ENCODE measurements around the gene SLC35G3. TPM values are rescaled to one million over a fixed set of nuclear protein-coding genes. Genes with fewer than 3 reads are reported as not detected.
"Not testable (repeated sequence)": the region's sequence is repeated elsewhere in the genome, so short reads cannot be mapped to it uniquely, and the experiment has no call there.

Gene SLC35G3
- not detected in 2 replicates for polyA plus RNA-seq
- not detected in 2 replicates for polyA minus RNA-seq

GRCh38 chr17:35194001-35194400 is at the start of gene SLC35G3:
SLC35G3 (minus strand) TSS chr17:35194393; CDS start chr17:35194307, 86 bp downstream.
- not testable (repeated sequence) for H4K20me1 ChIP-seq (ENCODE audit: insufficient read depth); H3K4me3 ChIP-seq (ENCODE audit: low read length); H3K27ac ChIP-seq (ENCODE audit: low read length); H3F3A ChIP-seq (ENCODE audit: insufficient read depth, low read length, poor library complexity, severe bottlenecking); H3K79me2 ChIP-seq (replicated peaks; ENCODE audit: insufficient read depth, low read length); H3K9me2 ChIP-seq (ENCODE audit: insufficient read depth, low read length); H3K9me3 ChIP-seq (ENCODE audit: low read length); H3K27me3 ChIP-seq (ENCODE audit: insufficient read depth, low read depth, low read length); H3K9ac ChIP-seq (ENCODE audit: low read length); H3K4me2 ChIP-seq (ENCODE audit: low read length); H2AFZ ChIP-seq (ENCODE audit: low read depth, low read length); H3K36me3 ChIP-seq (ENCODE audit: insufficient read depth, low read length)

- no peak for TF ChIP-seq POLR2AphosphoS5 (IDR thresholded peaks at IDR 0.05)
- Histone ChIP-seq H2AFZ (ENCODE audit: low read depth, low read length) (peak overlapping the region; percentile 65), H3K27me3 (ENCODE audit: insufficient read depth, low read depth, low read length) (peaks cover 15% of the 10 kb centered on the region), H3K27ac (ENCODE audit: low read length) (peak overlapping the region; percentile 12), H3K9ac (ENCODE audit: low read length) (peak overlapping the region; percentile 73), H3F3A (ENCODE audit: insufficient read depth, low read length, poor library complexity, severe bottlenecking) (no peaks in the 10 kb centered on the region), H4K20me1 (ENCODE audit: insufficient read depth) (no peaks in the 10 kb centered on the region), H3K79me2 (replicated peaks; ENCODE audit: insufficient read depth, low read length) (no peaks in the 10 kb centered on the region), H3K4me3 (ENCODE audit: low read length) (peak overlapping the region; percentile 90), H3K4me2 (ENCODE audit: low read length) (peak overlapping the region; percentile 76), H3K9me2 (ENCODE audit: insufficient read depth, low read length) (no peaks in the 10 kb centered on the region), H3K36me3 (ENCODE audit: insufficient read depth, low read length) (no peaks in the 10 kb centered on the region), H3K9me3 (ENCODE audit: low read length) (no peaks in the 10 kb centered on the region)
Observed at GRCh38 chr17:35243561-35244340, 49.6 kb upstream of the SLC35G3 start.

- no peaks in the 10 kb centered on the region for H4K20me1 ChIP-seq (ENCODE audit: insufficient read depth)
- H3K79me2 ChIP-seq (replicated peaks; ENCODE audit: insufficient read depth, low read length) = no peaks in the 10 kb centered on the region
- peak within 1 kb of the TSS; percentile 76 for H3K4me2 ChIP-seq (ENCODE audit: low read length)
- H3K9ac ChIP-seq (ENCODE audit: low read length) = peak within 1 kb of the TSS; percentile 73
- H2AFZ ChIP-seq (ENCODE audit: low read depth, low read length) = peak within 1 kb of the TSS; percentile 70
- no peaks in the 10 kb centered on the region for H3F3A ChIP-seq (ENCODE audit: insufficient read depth, low read length, poor library complexity, severe bottlenecking)
- TF ChIP-seq POLR2AphosphoS5 (IDR thresholded peaks at IDR 0.05) = peak; percentile 74
- TF ChIP-seq MXI1 (conservative IDR thresholded peaks at IDR 0.05; ENCODE audit: poor library complexity, severe bottlenecking) = peak; percentile 23
- peak; percentile 16 for TF ChIP-seq CTCF (IDR thresholded peaks at IDR 0.05; ENCODE audit: poor library complexity, severe bottlenecking)
- TF ChIP-seq TAF1 (IDR thresholded peaks at IDR 0.05; ENCODE audit: low read depth) = peak; percentile 62
- TF ChIP-seq SMC3 (conservative IDR thresholded peaks at IDR 0.05; ENCODE audit: poor library complexity) = no peak
- TF ChIP-seq EP300 (conservative IDR thresholded peaks at IDR 0.05; ENCODE audit: poor library complexity, severe bottlenecking) = no peak
- TF ChIP-seq RAD21 (conservative IDR thresholded peaks at IDR 0.05) = no peak
- TF ChIP-seq EZH2 (IDR thresholded peaks at IDR 0.05; ENCODE audit: borderline replicate concordance, insufficient read depth, low read length, poor library complexity, severe bottlenecking) = no peak
- TF ChIP-seq REST (IDR thresholded peaks at IDR 0.05; ENCODE audit: borderline replicate concordance) = peak; percentile 77
- no peaks in the 10 kb centered on the region for H3K9me2 ChIP-seq (ENCODE audit: insufficient read depth, low read length)
- no peaks in the 10 kb centered on the region for H3K9me3 ChIP-seq (ENCODE audit: low read length)
- H3K36me3 ChIP-seq (ENCODE audit: insufficient read depth, low read length) = no peaks in the 10 kb centered on the region
- peaks cover 15% of the 10 kb centered on the region for H3K27me3 ChIP-seq (ENCODE audit: insufficient read depth, low read depth, low read length)
- peak within 1 kb of the TSS; percentile 12 for H3K27ac ChIP-seq (ENCODE audit: low read length)
- peak within 1 kb of the TSS; percentile 90 for H3K4me3 ChIP-seq (ENCODE audit: low read length)
Observed at GRCh38 chr17:35242805-35243560, 48.8 kb upstream of the SLC35G3 start, which contains the start of gene SLFN5. SLFN5 (plus strand) TSS chr17:35243072; CDS start chr17:35258691, 15,619 bp downstream.

All from neural cell (in vitro differentiated cells).